KBM-7 (cell line): ENCODE data around the gene PMFBP1.
A peak's percentile ranks its signal among the peaks of the same experiment; 100 is the strongest.

ENCODE experiments used
- DNase-seq: peaks from one replicate; pipeline ENCODE4 v3.0.0-alpha.2; 2015
- in situ Hi-C: fragments of 300-500 bp; cut with MboI; formaldehyde crosslinking; loops from 2 replicates; pipeline ENCODE4 v1.14.3; 2020; ENCODE audit warnings: low sequenced_read_pairs, low pct_unique_long_range_greater_than_20kb, mixed read lengths

Gene PMFBP1

GRCh38 chr16:72111657-72112451, 60.1 kb downstream of the PMFBP1 start:
- DNase-seq: no peak
- in situ Hi-C loops: no loop called here

GRCh38 chr16:72110662-72111615, 61.0 kb downstream of the PMFBP1 start:
- in situ Hi-C loops: no loop called here
- no peak for DNase-seq

- no peak for DNase-seq
- in situ Hi-C loops: no loop called here
These were observed 61.9 kb downstream of the PMFBP1 start for GRCh38 chr16:72109966-72110530.

- DNase-seq: no peak
- in situ Hi-C loops: no loop called here
These were observed 62.7 kb downstream of the PMFBP1 start for GRCh38 chr16:72109300-72109699.

GRCh38 chr16:72108353-72109102, 63.4 kb downstream of the PMFBP1 start:
- DNase-seq: no peak
- in situ Hi-C loops: no loop called here

GRCh38 chr16:72107371-72107770, 64.6 kb downstream of the PMFBP1 start:
- in situ Hi-C loops: no loop called here
- no peak for DNase-seq

GRCh38 chr16:72105978-72106377, 66.0 kb downstream of the PMFBP1 start:
- in situ Hi-C loops: no loop called here
- no peak for DNase-seq

- no peak for DNase-seq
- in situ Hi-C loops: no loop called here
These were observed 67.0 kb downstream of the PMFBP1 start for GRCh38 chr16:72104905-72105304.

GRCh38 chr16:72101195-72101594, 70.8 kb downstream of the PMFBP1 start:
- in situ Hi-C loops: no loop called here
- no peak for DNase-seq

- in situ Hi-C loops: no loop called here
- DNase-seq: peak; percentile 67
These were observed 72.6 kb downstream of the PMFBP1 start for GRCh38 chr16:72099377-72099818.

GRCh38 chr16:72098936-72099335, 73.0 kb downstream of the PMFBP1 start:
- in situ Hi-C loops: no loop called here
- no peak for DNase-seq

GRCh38 chr16:72094266-72094610, 77.7 kb downstream of the PMFBP1 start:
- in situ Hi-C loops: no loop called here
- no peak for DNase-seq

- in situ Hi-C loops: no loop called here
- DNase-seq: peak; percentile 100
These were observed 78.3 kb downstream of the PMFBP1 start, which contains the start of the genes DHX38 and TXNL4B for GRCh38 chr16:72093448-72094265. TSS of gene DHX38 (plus strand) at chr16:72093847. CDS start at chr16:72096158, 2,311 bp downstream. TSS of gene TXNL4B (minus strand) at chr16:72093620. CDS start at chr16:72090749, 2,871 bp downstream.

GRCh38 chr16:72092832-72093447, 79.0 kb downstream of the PMFBP1 start:
- in situ Hi-C loops: no loop called here
- peak; percentile 51 for DNase-seq

- in situ Hi-C loops: no loop called here
- no peak for DNase-seq
These were observed 80.7 kb downstream of the PMFBP1 start for GRCh38 chr16:72091217-72091616.

GRCh38 chr16:72085002-72085401, 87.0 kb downstream of the PMFBP1 start:
- DNase-seq: no peak
- in situ Hi-C loops: no loop called here

GRCh38 chr16:72084445-72084844, 87.5 kb downstream of the PMFBP1 start:
- in situ Hi-C loops: no loop called here
- DNase-seq: no peak
